Mesenteric fat pad (tissue), 1 donor: ENCODE results near the gene RBM47. TPM values are rescaled to one million over a fixed set of nuclear protein-coding genes. Genes with fewer than 3 reads are reported as not detected.

Experiments
- DNase-seq: peaks from one replicate; pipeline ENCODE4 v3.0.0-alpha.2; 2020; ENCODE audit warnings: low spot score
- total RNA-seq: library from RNA; stranded (reverse); fragmentation: NEBNext Ultra II Directional; extraction: Animal tissue kit (Norgen Biotek cat#: 25700); gene quantifications from one replicate; pipeline ENCODE4 v1.2.1, GENCODE V29; 2021
- donor health status: DM: yes; HTN: yes; CAD: no.

Gene RBM47
- total RNA-seq, 1 donor from 2014 or later = 53.3 TPM

DNA sequence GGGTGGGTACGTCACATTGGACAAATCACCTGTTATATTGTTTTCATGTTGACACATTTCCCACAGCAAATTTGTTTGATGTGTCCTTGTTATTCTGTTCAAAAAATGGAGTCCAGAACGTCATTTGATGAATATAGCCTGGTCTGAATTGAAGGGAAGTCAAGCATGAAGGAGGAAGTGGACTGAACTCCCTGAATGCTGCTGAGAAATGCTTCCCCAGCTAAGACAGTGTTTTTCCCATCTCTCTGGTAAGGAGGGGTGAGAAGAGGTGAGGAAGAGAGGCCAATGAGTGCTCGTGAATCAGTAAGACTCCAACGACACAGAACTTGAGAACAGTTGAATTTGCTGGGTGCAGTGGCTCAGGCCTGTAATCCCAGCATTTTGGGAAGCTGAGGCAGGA lies 127.4 kb downstream of the RBM47 start:
- DNase-seq = no peak

GRCh38 chr4:40500781-40501180 lies 128.9 kb downstream of the RBM47 start:
- no peak for DNase-seq

DNA sequence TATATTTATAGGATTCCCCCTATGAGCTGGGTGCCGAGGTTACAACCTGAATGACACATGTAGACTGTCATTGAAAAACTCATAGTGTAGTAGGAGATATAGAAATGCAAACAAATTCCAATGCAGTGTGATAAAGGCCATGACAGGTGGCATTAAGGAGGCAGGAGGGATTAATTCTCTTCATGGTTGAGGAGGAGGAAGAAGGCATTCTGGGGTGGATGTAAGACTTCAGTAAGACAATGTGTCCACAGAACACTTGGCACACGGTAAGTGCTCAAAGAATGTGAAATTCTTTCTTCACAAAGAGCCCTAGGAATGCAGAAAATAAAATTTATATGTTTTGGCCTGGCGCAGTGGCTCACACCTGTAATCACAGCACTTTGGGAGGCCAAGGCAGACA lies 136.5 kb downstream of the RBM47 start:
- DNase-seq = no peak

- no peak for DNase-seq
Measured at GRCh38 chr4:40492691-40493090, 137.0 kb downstream of the RBM47 start.

DNA sequence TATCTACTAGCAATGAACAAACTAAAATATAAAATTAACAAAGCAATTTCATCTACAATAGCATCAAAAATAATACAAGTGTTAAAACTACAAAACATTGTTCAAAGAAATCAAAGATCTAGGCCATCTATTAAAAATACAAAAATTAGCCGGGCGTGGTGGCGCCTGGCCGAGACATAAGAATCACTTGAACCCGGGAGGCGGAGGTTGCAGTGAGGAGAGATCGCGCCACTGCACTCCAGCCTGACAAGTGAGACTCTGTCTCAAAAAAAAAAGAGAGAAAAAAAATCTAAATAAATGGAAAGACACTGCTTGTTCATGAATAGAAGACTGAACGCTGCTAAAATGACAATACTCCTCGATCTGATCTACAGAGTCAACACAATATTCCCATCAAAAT lies 139.2 kb downstream of the RBM47 start:
- DNase-seq = no peak

DNA sequence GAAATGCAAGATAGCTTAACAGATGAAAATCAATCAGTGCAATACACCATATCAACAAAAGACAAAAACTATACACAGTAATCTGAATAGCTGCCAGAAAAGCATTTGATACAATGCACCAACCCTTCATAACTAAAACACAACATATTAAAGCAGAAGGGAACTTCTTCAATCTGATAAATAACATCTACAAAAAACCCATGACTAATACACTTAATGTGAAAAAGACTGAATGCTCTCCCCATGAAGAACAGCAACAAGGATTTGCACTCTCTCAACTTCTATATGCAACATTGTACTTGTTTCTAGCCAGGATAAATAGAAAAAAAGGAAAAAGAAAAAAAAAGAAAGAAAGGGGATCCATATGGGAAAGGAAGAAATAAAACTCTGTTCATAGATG lies 139.7 kb downstream of the RBM47 start:
- DNase-seq = no peak

GRCh38 chr4:40486534-40486933 lies 143.1 kb downstream of the RBM47 start:
- no peak for DNase-seq

DNA sequence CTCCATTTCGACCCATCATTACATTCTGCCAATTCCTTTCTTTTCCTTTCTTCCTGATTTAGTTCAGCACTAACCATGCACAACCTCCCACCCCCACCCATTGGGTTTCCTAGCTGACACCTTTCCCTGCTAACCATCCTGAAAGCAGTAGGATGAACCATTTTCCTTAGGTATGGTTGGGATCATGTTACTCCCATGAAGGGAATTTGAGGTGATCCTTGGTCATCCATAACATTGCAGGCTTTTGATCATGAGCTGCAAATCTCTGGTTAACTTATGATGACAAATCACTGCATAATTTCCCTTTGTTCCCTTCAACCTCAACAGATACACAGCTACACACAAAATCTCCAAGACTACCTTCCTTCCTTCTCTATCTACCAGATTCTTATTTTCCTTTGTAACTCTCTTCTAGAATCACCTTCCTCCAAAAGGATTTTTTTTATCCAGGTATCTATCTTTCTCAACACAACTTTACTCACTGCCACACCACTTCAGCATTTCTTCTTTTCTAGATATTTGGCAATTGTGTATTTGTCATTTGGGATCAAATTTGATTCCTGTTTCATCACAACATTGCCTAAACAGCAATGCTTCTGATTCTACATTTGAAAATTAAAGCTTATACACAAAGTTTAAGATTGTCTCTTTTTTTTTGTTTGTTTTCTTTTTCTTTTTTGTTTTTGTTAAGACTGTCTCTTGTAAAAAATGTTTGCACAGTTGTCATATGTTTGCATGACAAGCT lies 145.1 kb downstream of the RBM47 start:
- DNase-seq = no peak

DNA sequence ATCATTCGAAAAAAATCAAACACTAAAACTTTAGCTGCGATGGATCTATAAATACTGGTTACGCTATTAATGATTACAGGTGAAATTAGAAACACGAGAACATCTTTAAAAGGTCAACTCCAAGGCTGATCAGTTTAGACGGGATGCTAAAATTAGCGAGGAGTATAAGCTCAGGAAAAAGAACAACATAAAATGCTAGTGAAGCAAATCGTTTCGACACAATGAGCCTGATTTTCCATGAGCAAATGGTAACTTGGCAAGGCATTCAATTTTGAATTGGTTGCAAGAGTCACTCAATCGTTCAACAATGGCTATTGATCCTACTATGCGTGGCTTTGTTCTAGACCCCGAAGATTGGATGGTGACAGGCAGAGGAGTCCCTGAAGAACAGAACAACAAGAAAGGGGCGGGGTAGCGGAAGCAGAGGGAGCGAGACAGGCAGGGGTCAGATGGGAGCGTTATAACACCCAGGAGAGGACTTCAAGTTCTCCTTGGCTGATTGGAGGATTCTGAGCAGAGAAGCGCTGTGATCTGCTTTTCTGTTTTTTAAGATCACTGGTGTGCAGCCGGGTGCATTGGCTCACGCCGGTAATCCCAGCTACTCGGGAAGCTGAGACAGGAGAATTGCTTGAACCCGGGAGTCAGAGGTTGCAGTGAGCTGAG lies 146.5 kb downstream of the RBM47 start:
- no peak for DNase-seq

- no peak for DNase-seq
Measured at GRCh38 chr4:40481977-40482376, 147.7 kb downstream of the RBM47 start.

GRCh38 chr4:40480291-40480690 lies 149.4 kb downstream of the RBM47 start:
- no peak for DNase-seq

- no peak for DNase-seq
Measured at GRCh38 chr4:40479378-40479777, 150.3 kb downstream of the RBM47 start.

GRCh38 chr4:40475609-40476008 lies 154.1 kb downstream of the RBM47 start:
- no peak for DNase-seq

- DNase-seq = no peak
Measured at GRCh38 chr4:40473578-40474388, 155.9 kb downstream of the RBM47 start.

DNA sequence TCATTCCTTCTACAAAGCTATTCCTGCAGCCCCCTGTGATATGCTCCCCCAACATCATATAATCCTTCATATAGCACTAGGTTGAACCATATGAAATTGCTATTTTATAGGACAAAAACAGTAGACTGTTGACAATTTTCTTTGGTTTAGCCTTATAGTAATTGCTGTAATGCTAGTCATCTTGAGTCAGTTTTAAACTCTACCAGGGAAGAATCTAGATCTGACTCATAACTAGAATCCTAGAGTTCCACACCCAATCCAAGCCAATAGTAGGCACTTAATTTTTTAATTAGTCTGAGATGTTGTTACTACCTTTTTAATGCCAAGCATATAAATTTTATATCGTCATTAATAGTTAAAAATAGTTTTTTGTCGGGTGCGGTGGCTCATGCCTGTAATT lies 157.7 kb downstream of the RBM47 start:
- no peak for DNase-seq

DNA sequence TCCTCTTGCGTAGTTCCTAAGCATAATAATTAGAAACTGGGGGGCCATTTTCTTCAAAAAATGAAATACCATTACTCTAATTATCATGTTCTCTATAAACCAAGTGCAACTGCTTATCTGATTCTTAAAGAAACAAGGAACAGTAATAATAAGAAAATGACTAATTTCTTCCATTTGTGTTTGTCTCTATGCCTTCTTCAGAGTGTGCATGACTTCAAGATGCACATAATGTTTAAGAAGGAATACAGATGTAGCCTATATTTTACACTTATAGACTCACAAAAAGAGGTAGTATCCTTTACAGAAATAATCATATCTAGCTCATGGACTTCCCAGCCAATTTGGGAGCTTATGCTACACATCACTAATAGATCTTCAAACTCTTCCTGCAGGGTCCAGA lies 162.9 kb downstream of the RBM47 start:
- DNase-seq = no peak

DNA sequence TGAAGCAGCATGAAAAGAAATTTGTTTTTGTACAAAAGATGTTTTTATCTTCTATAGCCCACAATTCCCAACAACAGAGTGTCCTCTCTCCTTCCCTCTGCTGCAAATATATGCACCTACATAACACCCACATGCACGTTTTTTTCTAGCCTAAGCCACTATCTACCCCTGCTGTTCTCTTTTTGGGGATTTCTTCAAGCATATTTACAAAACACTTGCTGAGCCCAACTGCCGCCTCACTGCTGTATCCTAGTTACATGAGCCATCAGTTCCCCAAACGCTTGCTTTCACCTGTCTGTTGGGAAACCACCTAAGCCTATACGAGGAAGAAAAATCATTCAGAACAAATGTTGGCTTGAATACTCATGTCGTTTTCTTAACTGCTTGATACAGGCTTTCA lies 167.3 kb downstream of the RBM47 start:
- DNase-seq = no peak

- DNase-seq = no peak
Measured at GRCh38 chr4:40461879-40462278, 167.8 kb downstream of the RBM47 start.

DNA sequence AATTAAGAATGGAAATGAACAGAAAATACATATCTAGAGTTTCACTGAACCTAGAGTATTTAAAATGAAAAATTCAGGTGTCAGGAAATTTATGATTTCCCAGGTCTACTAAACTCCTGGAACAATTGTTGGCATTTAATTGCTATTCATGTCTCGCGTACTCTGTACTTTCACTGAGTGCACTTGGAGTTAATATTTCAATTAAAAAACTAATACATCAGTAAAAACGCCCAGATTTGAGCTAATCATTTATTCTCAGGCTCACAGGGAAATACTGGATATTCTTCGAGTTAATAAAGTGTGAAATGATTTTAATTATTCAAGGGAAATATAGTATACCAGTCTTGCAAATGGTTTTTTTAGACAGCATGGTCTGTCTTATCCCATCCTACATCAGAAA lies 168.6 kb downstream of the RBM47 start:
- DNase-seq = no peak

- no peak for DNase-seq
Measured at GRCh38 chr4:40458683-40459082, 171.0 kb downstream of the RBM47 start.

- DNase-seq = no peak
Measured at GRCh38 chr4:40458109-40458508, 171.6 kb downstream of the RBM47 start.

DNA sequence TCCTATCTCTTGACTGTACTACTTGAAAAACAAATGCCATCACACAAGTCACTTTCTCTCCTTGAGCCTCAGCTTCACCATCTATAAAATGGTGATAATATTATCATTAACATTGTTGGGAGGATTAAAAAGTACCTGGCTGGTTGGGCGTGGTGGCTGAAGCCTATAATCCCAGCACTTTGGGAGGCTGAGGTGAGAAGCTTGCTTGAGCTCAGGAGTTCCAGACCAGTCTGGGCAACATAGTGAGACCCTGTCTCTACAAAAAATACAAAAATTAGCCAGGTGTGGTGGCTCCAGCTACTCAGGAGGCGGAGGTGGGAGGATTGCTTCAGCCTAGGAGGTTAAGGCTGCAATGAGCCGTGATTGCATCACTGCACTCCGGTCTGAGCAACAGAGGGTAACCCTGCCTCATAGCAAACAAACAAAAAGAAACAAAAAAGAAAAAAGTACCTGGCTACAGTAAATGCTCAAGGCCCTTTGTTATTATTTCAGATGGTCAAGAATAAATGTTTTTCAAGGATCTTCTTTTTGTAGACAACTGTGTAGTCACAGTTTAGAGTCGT lies 174.2 kb downstream of the RBM47 start:
- DNase-seq = no peak
